ENCODE data around the gene METTL4.

GRCh38 chr18:2515171-2515787 is 56.0 kb downstream of the METTL4 start:
- no peak for TF ChIP-seq CTCF (conservative IDR thresholded peaks at IDR 0.05; ENCODE audit: low read depth, low read length)
- no peak for TF ChIP-seq EZH2 (IDR thresholded peaks at IDR 0.05; ENCODE audit: low read length, unreplicated experiment)
